Dedifferentiated amniotic fluid mesenchymal stem cell (primary cell): ENCODE results near the gene THEM5.
"Not testable (repeated sequence)": the region's sequence is repeated elsewhere in the genome, so short reads cannot be mapped to it uniquely, and the experiment has no call there.

Experiments used
- DNase-seq: peaks from one replicate; pipeline ENCODE4 v3.0.0-alpha.2; 2016; ENCODE audit errors: extremely low spot score

THEM5 gene

GRCh38 chr1:151867765-151868411, 14.4 kb upstream of the THEM5 start:
- no peak for DNase-seq

DNA sequence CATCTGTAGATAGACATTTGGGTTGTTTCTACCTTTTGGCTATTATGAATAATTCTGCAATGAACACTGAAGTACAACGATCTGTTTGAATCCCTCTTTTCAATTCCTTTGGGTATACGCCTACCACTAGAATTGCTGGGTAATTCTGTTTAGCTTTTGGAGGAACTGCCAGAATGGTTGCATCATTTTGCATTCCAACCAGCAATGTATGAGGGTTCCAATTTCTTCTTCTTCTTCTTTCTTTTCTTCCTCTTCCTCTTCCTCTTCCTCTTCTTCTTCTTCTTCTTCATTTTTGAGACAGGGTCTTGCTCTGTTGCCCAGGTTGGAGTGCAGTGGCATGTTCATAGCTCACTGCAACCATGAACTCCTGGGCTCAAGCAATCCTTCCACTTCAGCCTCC, 13.8 kb upstream of the THEM5 start:
- no peak for DNase-seq

DNA sequence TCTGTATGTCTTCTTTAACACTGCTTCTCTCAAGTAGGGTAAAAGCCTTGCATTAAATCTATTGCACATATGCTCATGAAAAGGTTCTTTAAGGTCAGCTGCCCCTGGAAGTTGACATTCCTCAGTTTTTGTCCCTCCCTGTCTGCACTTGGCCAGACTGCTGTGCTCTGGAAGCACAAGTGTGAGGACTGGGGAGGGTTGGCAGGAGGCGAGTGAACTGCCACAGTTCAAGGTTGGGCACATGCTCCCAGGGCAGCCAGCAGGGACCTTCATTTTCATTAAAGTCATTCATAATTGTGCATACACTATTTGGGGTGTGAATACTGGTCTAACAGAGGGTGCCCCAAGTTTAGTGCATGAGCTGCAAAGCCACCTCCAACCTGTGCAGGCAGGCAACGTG, 10.9 kb upstream of the THEM5 start:
- no peak for DNase-seq

DNA sequence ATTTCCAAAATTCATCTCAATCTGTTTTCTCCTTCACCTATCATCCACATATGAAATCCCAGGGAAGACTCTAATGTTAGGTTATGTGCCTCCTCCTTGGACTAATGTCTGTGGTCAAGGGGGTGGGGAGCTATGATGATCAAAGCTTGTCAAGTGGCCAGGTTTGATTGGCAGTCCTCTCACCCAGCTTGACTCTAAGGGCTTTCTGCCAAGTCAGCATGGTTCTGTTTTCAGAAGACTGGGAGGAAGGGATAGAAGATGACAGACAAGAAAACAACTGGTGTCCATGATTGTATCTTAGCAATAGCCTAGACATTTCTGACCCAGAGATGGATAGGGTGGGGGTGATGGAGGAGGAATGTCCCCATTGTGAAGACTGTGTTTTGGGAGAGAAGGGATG, 9.1 kb upstream of the THEM5 start:
- no peak for DNase-seq

DNA sequence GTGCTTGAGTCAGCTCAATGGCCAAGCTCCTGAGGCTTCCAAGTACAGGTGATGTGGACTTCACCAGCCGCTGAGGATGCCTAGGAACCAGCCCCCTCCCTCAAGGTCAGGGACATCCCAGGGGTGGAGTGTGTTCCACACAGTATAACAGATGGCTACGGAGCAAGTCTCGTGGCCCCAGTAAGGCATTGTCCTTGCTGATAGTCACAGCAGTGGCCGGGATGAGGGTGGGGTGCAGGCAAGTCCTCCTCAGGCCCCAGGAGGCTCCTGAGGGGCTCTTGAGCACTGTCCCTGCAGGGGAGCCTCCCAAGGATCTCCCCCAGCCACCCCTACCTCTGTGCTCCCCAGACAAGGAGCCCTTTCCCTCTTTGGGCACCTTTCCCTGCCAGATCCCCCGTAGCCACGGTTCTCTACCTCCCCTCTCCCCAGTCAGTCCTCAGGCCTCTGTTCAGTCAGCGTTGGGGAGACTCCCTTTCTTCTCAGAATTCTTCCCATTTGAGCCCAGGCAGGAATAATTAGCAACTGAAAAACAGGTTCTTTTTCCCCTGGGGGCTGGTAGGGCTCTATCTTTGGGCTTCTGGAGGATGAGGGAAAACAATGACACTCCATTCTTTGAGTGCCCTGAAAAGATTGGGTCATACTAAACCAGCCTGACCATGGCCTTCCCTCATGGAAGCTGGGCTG, 7.1 kb upstream of the THEM5 start:
- no peak for DNase-seq

DNA sequence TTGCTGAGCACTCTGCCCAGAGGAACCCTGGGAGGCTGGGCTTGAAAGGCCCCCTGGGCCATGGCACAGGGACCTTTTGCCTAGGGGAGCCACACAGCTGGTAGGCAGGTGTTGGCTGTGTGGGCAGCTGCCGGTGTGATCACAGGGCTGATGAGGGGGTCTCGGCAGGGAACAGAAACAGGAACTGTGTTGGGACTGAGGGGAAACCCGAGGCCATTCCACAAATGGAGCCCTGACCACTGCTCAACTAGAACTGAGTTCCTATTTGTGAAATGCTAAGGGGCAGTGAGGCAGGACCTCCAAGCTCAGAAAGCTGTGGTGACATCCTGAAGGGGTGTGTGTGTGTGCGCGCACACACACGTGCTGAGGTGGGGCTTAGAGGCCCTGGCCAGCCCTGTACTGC, 6.4 kb upstream of the THEM5 start:
- DNase-seq = no peak

- DNase-seq = no peak
Measured at GRCh38 chr1:151858886-151859665, 5.6 kb upstream of the THEM5 start.

DNA sequence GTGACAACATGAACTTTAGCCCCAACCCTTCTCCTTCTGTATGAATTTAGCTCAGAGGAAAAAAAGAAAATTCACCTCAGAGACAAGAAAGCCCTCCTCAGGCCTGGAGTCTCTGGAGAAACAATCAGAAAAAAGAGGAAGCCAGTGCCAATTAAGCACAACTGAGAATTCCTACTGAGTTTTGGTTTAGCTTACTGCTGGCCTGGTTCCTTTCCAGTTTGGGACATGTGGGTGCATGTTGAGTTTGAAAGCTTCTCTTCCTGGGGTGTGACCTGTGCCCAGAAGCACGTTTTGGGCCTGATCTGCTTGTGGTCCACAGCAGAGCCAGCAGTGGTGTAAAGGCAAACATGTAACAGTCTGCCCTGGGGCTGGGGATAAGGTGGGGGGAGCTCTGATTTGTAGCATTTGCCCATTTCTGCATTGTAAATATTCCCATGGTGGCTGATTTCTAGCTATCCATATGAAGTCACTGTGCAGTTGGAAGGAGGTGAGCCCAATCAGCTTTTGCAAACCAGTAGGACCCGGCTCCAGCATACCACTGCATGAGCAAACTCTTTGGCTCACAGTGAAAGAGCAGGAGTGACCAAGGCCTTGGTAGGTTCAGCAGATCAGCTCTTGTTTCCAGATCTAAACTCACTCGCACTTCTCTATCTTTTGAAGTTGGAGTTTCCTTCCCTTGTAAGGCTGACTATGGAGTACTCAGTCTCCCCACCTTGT, 4.7 kb upstream of the THEM5 start:
- DNase-seq = no peak

GRCh38 chr1:151855933-151856332, 2.4 kb upstream of the THEM5 start:
- DNase-seq = no peak

DNA sequence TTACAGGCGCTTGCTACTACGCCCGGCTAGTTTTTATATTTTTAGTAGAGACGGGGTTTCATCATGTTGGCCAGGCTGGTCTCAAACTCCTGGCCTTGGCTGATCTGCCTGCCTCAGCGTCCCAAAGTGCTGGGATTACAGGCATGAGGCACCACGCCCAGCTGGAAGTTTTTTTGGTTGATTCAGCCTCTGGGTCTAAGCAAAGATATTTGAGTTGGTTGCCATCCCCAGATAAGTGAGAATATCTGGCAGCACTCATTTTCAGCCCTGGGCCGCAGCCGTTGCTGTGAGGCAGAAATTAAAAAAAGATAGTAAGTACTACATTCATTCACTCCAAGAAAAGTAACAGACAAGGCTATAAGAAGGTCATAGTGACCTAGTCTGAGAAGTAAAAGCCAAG, 2.0 kb upstream of the THEM5 start:
- not testable (repeated sequence) for DNase-seq

DNA sequence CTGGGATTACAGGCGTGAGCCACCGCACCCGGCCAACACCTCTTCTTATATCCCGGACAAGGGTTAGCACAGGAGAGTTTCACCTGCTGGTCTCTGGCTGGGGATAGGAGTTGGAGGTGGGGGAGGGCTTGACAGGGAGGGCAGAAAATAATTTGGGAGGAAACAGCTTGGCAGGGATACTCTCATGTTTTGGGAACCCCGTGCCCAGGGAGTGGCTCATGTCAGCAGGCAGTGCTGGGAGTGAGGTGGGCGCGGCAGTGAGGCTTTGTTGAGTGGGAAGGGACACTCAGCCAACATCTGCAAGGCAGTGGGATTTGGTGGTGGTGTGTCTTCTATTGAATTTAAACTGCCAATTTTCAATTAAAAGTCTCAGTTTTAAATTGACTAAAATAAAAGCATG, 1.1 kb upstream of the THEM5 start:
- DNase-seq = no peak

DNA sequence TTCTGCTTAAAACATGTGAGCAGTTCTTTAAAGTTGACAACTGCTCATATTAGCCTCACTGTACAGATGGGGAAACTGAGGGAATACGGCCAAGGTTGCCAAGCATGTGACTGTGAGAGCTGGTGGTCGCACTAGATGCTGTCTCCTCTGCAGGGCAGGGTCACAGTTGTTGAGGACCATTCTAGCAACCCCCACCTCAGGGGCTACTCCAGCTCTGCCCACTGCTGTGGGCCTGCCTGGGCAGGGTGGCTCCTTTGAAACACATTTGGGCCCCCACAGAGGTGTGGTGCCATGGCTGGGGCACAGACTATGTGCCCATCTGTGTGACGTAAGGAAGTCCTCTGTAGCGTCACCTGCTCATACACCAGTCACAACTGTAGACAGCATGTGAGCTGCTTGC, 779 bp downstream of the THEM5 start:
- no peak for DNase-seq

DNA sequence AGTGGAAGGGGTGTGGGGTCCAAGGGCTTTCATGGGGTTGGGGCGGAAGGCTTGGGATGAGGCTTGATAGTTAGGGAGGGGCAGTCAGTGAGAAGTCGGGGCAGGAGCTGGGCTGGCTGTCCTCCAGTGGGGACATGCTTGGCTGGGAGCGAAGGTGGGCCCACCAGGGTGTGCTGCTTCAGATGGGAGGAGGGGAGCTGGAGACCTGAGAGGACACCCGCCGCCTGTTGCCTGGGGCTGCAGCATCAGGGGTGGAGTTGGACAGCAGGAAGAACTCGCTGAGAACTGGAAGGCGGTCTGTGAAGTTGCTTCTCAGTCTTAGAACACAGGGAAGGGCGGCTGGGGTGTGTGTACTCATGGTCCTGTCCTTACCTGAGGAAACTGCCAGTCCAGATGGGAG, 1.6 kb downstream of the THEM5 start:
- DNase-seq = no peak

DNA sequence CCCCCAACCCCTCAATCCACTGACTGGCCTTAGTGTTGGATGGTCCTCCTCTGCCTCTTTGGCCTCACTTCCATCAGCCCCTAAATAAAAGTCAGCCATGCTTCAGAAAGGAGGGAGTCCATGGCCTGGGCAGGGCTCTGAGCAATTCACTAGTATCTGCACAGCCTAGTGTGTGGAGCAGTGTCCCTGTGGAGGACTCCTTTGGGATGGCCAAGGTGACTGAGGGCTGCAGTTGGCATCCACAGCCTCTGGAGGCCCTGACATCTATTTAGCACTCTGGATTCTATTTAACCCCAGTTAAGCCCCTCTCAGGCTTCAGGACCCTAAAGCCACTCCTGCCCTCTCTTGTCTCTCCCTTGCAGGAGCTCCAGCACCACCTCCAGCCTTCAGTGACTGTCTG, 3.6 kb downstream of the THEM5 start:
- DNase-seq = no peak

- DNase-seq = no peak
Measured at GRCh38 chr1:151849126-151849525, 4.4 kb downstream of the THEM5 start.

DNA sequence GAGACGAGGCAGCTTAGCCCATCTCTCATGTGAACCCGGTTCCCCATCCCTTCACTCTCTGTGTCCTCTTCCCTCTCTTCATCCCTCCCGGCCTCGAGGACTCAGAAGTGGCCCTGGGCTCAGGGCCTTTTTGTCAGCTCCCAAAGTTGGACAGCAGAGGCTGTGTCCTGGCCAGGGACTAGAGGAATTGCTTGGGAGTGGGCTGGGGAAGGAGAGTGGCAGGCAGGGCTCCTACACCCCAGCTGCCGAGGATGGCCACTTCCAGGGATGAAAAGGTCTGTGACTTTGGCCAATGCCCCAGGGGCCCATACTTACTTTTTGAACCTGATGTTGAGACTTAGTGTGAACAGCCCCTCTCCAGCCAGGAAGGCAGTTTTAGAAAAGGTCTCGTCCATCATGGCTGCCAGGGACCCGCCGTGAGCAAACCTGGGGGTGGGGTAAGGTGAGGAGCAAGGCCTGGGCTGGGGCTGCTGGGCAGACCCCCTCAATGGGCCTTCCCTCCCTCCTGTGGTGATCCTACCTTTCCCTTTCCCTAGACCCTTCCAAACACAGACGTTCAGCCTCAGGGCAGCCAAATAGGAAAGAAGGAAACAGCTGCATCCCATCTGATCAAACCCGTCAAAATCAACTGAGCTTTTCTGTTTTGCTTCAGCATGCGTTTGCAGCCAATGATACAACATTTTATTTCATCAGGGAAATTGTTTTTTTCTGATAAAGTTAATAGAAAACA, 5.5 kb downstream of the THEM5 start:
- no peak for DNase-seq

DNA sequence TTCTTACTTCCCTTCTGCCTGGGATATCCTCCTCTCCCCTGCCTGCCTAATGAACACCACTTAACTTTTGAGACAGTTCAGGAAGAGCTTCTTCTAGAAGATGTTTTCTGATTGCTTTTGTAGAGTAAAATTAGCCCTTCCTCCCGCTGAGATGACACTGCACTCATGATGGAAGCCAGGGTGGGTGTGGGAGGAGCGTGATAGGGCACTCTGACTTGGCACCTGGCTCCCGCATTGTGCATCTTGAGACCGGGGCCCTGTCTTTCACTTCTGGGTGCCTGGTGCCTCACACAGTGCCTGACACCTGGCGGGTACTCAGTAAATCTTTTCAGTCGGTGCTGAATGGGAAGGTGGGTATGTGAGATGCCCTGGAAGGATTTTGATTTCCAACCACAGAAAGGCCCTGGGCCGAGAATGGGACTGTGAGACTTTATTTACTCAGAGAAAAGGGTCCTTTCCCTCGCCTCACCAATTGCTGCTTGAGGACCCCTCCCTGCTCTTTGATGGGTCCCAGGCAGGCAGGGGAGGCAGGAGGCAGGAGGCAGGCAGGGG, 6.8 kb downstream of the THEM5 start:
- no peak for DNase-seq

DNA sequence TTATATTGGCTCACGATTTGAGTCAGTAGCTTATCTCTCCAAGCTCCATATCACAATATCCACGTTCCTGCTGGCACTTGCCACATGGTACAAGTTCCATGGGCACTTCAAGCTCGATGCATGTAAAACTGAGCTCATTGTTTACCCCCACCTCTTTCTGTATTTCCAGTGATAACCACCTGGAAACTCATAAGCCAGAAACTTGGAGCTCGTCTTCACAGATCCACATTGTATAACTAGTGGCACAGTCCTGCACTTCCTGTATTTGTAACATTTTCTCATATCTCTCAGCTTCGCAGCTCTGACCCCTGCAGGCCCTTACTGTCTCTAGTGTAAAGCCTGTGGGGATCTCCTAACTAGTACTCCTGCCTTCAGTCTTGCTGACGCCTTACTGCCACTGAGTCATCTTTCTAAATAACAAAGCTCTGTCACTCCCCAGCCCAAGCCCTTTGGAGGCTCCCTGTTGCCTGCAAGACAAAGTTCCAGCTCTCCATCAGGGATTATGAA, 7.4 kb downstream of the THEM5 start:
- DNase-seq = no peak

DNA sequence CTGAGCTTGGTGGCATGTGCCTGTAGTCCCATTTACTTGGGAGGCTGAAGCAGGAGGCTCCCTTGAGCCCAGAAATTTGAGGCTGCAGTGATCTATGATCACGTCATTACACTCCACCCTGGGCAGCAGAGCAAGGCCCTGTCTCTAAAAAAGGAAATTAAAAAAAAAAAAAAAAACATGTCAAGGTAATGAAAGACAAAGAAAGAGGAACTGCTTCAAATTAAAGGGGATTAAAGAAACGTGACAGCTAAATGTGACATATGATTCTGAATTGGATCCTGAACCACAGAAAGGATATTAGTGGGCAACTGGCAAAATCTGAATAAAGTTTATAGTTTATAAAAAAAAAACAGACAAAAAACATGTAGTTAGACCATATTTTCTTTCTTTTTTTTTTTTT, 10.1 kb downstream of the THEM5 start:
- no peak for DNase-seq

DNA sequence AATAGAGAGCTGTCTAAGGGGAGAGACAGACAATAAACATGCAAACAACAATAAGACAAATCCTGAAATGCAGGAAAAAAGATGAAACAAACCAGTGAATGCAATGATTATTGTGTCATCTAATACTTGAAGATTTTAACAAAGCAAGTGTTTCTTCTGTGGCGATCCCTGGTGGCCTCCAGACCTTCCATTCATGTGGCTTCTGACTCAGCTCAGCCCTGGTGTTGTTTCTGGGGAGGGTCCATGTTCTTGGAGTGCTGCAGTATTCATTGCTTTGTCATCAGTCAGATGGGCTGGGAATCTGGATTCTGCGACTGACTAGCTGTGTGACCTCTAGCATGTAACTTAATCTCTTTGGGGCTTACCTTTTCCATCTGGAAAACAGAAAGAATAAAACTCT, 12.4 kb downstream of the THEM5 start:
- DNase-seq = no peak

- DNase-seq = no peak
Measured at GRCh38 chr1:151840421-151840820, 13.1 kb downstream of the THEM5 start.
